Stimulated activated CD4-positive, alpha-beta T cell treated with anti-CD3 and anti-CD28 coated beads, Interleukin-12 subunit alpha, Interleukin-12 subunit beta, amount 100 ng/mL, for 24 hours (primary cell): ENCODE data around the gene HRC.
"Not testable (repeated sequence)": the region's sequence is repeated elsewhere in the genome, so short reads cannot be mapped to it uniquely, and the experiment has no call there.

Experiments used
- DNase-seq, 2 experiments: peaks; one replicate each; pipeline ENCODE4 v3.0.0-alpha.2; 2020; ENCODE audit warnings: low read depth in 2 of 2

The HRC gene

GRCh38 chr19:49155005-49155819, at the start of gene HRC:
Gene HRC (minus strand): TSS chr19:49155396. CDS start chr19:49155237, 159 bp downstream.
- no peak for DNase-seq

GRCh38 chr19:49201042-49201441, 45.8 kb upstream of the HRC start:
- DNase-seq: no peak

- no peak for DNase-seq
Measured at GRCh38 chr19:49200238-49200862, 45.2 kb upstream of the HRC start.

- DNase-seq: no peak
Measured at GRCh38 chr19:49196527-49197240, 41.5 kb upstream of the HRC start.

- DNase-seq: no peak
Measured at GRCh38 chr19:49194408-49194807, 39.2 kb upstream of the HRC start.

- DNase-seq: no peak
Measured at GRCh38 chr19:49193822-49194394, 38.7 kb upstream of the HRC start.

GRCh38 chr19:49190781-49191180, 35.6 kb upstream of the HRC start:
- DNase-seq: no peak

GRCh38 chr19:49189259-49189658, 34.1 kb upstream of the HRC start:
- no peak for DNase-seq

GRCh38 chr19:49188626-49189200, 33.5 kb upstream of the HRC start:
- DNase-seq: no peak

- DNase-seq: no peak
Measured at GRCh38 chr19:49186108-49186507, 30.9 kb upstream of the HRC start.

GRCh38 chr19:49182848-49183375, 27.7 kb upstream of the HRC start:
- no peak for DNase-seq

- not testable (repeated sequence) for DNase-seq
Measured at GRCh38 chr19:49182010-49182847, 27.0 kb upstream of the HRC start.

GRCh38 chr19:49180659-49181058, 25.5 kb upstream of the HRC start:
- no peak for DNase-seq

- no peak for DNase-seq
Measured at GRCh38 chr19:49173198-49173597, 18.0 kb upstream of the HRC start.

- DNase-seq: no peak
Measured at GRCh38 chr19:49168421-49168820, 13.2 kb upstream of the HRC start.

GRCh38 chr19:49167857-49168409, 12.7 kb upstream of the HRC start:
- no peak for DNase-seq

- DNase-seq: no peak
Measured at GRCh38 chr19:49165865-49166301, 10.7 kb upstream of the HRC start.

GRCh38 chr19:49165111-49165750, 10.0 kb upstream of the HRC start:
- DNase-seq: no peak

GRCh38 chr19:49161987-49162386, 6.8 kb upstream of the HRC start:
- DNase-seq: no peak
